COLO829 (cell line): Measurements from ENCODE around the gene NFIB.

Experiments
- DNase-seq: peaks from one replicate; pipeline ENCODE4 v3.0.0; 2012; ENCODE audit warnings: low spot score

The NFIB gene

GRCh38 chr9:14320271-14321181 is 6.6 kb upstream of the NFIB start:
- no peak for DNase-seq

- no peak for DNase-seq
These were observed 5.1 kb upstream of the NFIB start for GRCh38 chr9:14318934-14319580.

DNA sequence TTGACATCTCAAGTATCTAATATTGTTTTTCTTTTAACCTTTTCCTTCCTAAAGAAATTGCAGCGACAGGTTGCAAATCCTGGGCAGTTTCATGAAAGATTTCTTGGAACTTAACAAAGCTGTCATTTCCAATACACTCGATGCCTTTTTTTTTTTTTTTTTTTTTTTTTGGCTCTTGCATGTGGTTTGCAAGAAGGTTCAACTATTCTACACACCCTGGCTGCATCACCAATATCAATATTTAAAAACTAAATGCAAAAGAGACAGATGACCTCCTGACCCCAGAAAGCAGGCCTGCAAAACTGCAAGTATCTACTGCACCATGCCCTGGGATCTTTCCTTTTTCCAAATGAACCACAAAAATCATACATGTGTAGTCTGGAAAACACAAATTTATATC is 4.4 kb upstream of the NFIB start:
- DNase-seq, result no peak

GRCh38 chr9:14317667-14318320 is 3.9 kb upstream of the NFIB start:
- no peak for DNase-seq

- no peak for DNase-seq
These were observed 2.8 kb upstream of the NFIB start for GRCh38 chr9:14316602-14317300.

GRCh38 chr9:14315875-14316601 is 2.1 kb upstream of the NFIB start:
- DNase-seq, result no peak

GRCh38 chr9:14314929-14315874 is 1.3 kb upstream of the NFIB start:
- DNase-seq, result no peak

GRCh38 chr9:14314424-14314928 is 535 bp upstream of the NFIB start:
- peak; percentile 42 for DNase-seq

DNA sequence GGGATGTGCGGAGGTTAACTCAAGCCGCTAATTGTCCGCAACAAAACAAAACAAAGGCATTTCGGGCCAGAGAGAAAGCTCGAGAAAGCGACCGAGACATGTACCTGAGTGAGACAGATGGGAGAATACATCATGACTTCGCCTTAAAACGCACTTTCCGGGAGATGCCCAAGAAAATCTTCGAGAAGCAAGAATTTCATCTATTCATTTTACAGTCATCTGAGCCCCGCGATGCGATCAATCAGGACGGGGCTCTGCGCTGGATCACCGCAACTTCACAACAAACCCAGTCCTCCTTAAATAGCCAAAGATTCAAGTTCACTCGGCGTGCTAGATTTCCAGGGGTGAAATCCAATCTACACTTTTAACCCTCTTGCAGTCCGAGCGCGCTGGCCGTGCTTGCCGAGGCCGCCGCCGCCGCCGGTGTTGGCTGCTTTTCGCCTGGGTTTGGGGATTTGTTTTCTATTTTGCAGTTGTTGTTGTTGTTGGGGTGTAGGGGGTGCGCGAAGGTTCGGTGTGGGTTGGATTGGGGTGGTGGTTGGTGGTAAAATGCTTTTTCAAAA is 482 bp downstream of the NFIB start:
- no peak for DNase-seq

DNA sequence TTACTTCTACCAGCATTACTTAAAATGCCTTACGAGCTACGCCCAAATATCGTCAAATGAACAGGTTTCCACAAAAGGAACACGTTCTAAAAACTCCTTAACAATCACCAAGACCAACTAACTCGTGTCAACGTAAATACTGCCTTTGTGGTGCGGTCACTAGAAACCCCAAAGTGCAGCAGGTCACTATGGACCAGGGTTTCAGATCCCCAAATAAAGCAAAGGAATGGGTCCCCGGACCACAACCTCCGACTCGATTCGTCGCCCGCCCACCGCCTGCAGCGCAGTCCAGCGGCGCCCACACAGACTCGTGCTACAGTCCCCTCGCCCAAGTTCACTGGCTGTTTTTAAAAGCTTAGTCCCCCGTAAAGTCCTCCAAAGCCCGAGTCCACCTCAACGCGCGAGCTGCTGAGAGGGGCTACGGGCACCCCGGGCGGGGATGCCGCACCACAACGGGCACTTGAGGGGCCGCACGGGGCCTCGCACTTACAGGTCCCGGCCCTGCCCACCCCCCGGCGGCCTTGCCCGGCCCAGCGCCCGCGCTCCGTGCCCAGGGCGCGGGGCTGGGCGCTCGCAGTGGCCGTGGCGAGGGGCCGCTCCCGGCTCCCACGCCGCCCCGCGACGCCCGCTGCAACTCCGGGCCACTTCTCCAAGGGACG is 1.1 kb downstream of the NFIB start:
- no peak for DNase-seq

- no peak for DNase-seq
These were observed 1.8 kb downstream of the NFIB start for GRCh38 chr9:14311956-14312685.

GRCh38 chr9:14311171-14311949 is 2.6 kb downstream of the NFIB start:
- DNase-seq, result no peak

DNA sequence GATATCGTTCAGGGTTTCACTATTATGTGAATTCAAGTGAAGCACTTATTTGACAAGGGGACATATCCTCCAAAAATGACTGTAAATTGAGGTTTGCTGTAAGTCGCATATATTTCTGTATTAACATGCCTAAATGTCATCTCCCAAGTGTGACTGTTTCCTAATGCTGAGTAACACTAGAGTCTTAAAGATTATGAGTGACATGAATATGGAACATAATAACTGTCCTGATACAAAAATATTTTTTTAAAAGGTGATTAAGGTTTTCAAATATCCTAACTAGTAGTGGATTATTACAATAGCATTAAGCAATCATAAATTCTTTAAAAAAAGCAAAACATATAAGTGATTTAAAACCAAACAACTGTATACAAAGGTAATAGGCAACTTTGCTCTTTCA is 3.6 kb downstream of the NFIB start:
- DNase-seq, result no peak

DNA sequence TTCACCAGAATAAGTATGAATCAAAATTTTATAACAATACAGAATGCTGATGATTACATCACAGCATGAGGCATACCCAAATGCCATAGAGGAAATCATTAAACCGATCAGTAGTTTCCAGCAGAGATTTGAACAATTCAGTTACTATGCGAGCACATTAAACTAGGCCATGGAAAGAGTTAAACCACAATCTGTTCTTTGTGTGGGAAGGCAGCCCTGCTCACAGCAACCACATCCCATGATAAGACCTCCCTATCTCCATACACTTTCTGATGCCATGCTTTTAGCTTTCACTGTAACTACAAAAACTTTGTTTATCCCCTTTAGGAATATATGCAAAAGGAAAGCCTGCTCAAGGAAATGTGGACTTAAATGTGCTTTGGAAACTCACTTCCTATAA is 4.5 kb downstream of the NFIB start:
- DNase-seq, result peak; percentile 68

- DNase-seq, result no peak
These were observed 5.1 kb downstream of the NFIB start for GRCh38 chr9:14308853-14309145.

- no peak for DNase-seq
These were observed 5.7 kb downstream of the NFIB start for GRCh38 chr9:14307989-14308852.
